GM18909 (cell line): Measurements from ENCODE around the gene ZDHHC24.
"Not testable (repeated sequence)": the region's sequence is repeated elsewhere in the genome, so short reads cannot be mapped to it uniquely, and the experiment has no call there.

Experiments
- ATAC-seq: cut with Tn5 transposase; IDR thresholded peaks from one replicate; pipeline ENCODE4 v1.9.1; 2021; ENCODE audit warnings: mild to moderate bottlenecking; ENCODE audit not compliant: unreplicated experiment, poor library complexity

Gene ZDHHC24

DNA sequence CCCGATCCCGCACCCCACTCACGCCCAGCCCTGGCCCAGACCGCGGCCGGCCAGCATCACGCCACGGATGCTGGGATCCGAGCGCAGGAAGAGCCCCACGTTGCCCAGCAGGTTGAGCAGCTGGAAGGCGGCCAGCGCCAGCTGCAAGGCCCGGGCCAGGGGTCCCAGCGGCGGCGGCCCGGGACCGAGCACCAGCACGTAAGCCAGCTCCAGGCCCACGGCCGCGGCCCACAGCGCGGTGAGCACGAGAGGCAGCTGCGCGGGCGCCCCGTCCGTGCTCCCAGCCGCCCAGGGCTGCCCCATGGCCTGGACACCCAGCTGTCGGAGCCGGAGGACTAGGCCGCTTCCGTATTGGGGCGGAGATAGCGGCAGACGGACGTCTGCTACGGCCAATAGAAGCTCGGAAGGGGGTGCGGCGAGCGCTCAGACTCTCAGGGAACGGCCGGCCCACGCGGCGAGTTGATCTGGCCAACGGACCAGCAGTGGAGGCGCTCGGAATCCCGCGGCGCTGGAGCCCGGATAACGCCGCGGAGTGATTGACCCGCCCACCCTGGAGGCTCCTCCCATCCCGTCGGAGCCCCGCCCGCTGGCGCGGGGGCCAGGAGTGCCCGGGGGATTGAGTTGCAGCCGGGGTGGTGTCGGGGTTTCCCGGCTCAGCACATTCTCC is at the start of gene ZDHHC24:
ZDHHC24 (minus strand) TSS at position 348 of the 667 bp plus-strand sequence; CDS start at position 303, 45 bp downstream.
- ATAC-seq = peak; percentile 80

GRCh38 chr11:66595245-66595904 is 49.5 kb upstream of the ZDHHC24 start:
- no peak for ATAC-seq

DNA sequence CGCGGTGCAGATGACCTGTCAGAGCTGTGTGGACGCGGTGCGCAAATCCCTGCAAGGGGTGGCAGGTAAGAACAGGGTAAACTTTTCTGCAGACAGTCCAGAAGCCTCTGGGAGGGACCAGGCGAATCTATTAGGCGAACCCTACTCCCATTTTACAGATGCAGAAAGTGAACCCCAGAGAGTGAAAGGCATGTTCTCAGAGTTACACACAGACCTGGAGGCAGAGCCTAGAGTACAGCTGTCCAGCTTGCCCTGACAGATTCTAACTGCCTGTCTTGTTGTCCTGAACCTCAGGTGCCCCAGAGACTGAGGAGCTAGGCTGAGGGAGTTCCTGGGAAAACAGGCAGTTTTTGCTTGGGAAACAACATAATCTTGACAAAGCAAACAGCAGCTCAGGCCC is 47.8 kb upstream of the ZDHHC24 start:
- no peak for ATAC-seq

DNA sequence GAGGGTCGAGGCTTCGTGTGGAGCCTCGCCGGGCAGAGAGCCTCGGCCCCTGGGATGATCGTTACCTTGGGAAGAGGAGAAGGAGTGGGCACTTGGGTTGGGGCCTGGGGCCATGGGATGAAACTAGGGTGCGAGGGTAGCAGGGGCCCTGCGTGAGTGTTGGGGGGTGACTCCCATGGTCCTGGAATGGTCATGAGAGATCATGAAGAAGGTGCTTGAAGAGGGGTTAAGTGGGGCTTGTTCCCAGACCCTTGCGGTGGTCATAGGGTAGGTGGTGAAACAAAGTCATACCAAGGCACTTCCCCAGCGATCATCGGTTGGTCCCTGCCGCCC is 47.4 kb upstream of the ZDHHC24 start:
- ATAC-seq = peak; percentile 18

DNA sequence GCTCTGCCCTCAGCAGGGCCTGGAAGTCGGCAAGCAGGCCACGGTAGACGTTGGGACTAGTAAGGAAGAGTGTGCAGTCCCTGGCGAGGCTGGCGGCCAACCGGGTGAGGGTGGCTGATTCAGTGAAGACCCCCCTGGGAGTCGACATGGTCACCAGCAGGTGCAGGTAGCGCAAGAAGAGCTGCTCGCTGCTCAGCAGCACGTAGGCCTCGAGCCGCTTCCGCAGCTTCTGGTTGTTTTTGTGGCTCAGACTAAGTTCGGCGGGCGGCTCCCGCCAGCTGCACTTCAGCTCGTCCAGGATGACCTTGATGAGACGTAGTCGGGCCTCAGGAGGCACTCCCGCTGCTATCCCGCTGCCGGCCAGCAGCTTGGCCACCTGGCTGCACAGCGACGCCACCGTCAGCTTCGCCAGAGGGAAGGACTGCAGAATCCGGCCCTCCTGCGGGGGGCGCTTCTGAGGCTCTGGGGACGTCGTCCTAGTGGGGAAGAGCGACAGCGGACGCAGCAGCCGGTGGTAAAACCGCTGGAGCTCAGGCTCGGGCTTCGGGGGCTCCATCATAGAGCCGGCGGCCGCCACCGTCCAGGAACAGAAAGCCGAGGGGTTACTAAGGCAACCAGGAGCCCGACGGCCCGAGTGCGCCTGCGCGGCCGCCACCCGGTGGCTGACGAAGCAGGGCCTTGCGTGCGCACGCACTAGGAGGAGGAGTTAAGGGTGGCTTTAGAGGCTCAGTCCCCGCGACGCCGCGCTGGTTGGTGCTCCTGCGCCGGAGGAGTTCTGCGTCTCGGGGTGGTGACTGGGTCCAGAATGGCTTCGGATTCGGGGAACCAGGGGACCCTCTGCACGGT is 46.8 kb upstream of the ZDHHC24 start, which contains the start of the genes CCDC87 and CCS:
CCDC87 (minus strand) TSS at position 607 of the 846 bp plus-strand sequence; CDS start at position 559, 48 bp downstream.
CCS (plus strand) TSS at position 729 of the 846 bp plus-strand sequence; CDS start at position 806, 77 bp downstream.
- peak; percentile 93 for ATAC-seq

DNA sequence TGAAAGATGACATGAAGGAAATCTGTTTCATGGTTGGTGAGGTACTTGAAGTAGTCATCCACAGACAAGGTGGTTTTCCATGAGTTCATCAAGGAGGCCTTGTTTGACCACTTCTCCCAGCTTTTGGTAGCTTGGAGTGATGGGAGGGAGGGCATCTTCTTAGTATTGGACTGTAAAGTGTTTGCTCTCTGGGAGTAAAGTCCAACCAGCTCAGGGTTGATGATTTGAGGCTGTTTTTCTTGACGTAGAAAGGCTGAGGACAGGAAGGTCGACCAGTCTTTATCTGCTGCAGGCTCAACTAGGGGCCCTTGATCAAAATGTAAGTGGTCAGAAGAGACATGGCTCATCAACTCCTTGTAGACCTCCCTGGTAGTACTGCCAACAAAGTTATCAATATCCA is 45.3 kb upstream of the ZDHHC24 start:
- ATAC-seq = no peak

DNA sequence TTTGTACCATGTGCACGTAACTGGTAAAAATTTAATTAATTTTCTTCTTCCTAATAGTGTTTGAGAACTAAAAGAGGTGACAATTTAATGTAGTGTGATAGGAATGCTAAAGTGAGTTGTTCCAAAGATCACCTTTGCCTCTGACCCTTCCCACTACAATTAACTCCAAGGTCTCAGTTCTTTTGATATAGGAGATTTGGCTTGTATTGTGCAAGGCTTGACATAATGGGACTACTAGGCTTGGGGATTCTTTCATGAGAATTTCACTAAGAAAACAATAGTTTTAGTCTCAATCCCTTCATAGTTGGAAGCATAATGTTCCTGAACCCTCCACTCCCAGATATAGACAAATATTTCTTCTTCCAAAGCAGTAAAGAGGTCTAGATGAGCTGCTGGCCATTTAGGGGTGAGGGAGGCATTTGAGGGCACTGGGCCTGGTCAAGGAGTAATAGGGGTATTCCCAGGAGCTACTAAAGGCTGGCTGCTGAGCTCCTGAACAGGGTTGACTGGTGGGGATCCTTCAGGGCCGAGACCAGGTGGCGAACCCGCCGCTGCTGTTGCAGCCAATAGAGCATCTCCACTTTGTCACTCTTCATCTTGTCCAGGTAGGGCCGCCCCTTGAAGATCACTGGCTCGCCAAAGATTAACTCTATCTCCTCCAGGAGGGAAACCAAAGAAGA is 44.3 kb upstream of the ZDHHC24 start:
- ATAC-seq = no peak

DNA sequence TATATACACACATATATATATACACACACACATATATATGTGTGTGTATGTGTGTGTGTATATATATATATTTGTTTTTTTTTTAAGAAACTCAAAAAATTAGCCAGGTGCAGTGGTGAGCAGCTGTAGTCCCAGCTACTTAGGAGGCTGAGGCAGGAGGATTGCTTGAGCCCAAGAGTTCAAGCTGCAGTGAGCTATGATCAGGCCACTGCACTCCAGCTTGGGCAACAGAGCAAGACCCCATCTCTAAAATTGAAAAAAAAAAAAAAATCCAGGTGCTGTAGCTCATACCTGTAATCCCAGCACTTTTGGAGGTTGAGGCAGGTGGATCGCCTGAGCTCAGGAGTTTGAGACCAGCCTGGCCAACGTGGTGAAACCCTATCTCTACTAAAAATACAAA is 43.5 kb upstream of the ZDHHC24 start:
- not testable (repeated sequence) for ATAC-seq

GRCh38 chr11:66586136-66586535 is 40.3 kb upstream of the ZDHHC24 start:
- ATAC-seq = no peak

DNA sequence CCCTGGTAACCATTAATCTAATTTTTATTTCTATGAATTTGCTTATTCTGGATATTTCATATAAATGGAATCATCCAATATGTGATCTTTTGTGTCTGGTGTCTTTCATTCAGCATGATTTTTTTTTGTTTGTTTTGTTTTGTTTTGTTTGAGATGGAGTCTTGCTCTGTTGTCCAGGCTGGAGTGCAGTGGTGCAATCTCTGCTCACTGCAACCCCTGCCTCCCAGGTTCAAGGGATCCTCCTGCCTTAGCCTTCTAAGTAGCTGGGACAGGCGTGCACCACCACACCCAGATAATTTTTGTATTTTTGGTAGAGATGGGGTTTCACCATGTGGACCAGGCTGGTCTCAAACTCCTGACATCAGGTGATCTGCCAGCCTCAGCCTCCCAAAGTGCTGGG is 39.6 kb upstream of the ZDHHC24 start:
- not testable (repeated sequence) for ATAC-seq

- not testable (repeated sequence) for ATAC-seq
These were observed 36.8 kb upstream of the ZDHHC24 start for GRCh38 chr11:66582565-66583147.

DNA sequence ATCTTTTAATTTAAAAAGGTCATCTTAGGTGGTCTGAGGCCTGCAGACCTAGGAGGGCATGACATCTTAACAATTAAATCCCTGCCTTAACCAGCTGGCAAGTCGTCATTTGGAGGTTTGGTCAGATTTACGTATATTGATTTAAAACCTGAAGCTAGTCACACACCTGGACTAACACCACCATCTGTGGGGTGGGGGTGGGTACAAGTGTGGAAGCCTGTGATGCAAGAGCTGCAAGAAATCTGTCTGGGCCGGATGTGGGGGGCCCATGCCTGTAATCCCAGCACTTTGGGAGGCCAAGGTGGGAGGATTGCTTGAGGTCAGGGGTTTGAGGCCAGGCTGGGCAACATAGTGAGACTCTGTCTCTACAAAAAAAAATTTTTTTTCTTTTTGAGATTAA is 35.4 kb upstream of the ZDHHC24 start:
- no peak for ATAC-seq

DNA sequence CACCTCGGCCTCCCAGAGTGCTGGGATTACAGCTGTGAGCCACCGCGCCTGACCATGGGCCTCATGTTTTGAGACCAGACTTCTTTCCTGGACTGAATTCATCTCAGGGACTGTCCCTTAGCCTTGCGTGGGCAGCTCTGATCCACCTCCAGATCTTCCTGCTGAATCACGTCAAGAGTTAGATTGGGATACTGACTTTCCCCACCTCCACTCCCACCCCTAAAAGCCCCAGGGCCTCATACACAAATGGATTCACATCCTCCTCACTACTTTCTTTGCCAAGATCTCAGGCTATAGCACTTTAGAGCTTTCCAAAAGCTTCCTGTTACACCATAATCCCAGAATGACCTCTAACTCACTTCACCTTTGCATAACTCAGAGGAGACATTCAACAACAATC is 35.0 kb upstream of the ZDHHC24 start:
- no peak for ATAC-seq

DNA sequence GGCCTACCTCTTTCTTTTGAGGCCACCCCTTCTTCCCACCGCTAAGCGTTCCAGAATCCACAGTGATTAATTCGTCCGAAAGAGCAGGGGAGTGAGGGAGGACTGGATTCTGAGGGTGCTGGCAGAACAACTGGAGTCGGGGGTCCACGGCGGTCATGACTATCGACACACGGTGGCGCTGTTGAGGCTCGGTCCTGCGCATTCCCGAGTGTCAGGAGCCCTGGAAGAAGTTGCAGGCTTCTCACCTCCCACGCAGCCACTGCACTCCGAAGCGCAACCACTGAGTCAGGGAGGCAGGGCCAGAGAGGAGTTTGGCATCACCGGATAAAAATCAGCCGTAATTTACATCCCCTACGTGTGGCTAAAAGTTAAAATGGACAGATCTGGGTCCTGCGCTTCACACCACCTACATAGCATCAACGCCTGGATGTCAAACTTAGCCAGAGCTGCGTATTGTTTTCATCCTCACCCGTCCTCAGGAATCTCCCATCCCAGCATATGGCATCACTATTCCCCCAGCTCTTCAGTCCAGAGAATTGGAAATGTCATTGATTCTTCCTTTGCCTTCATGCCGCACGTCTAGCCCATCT is 33.3 kb upstream of the ZDHHC24 start:
- ATAC-seq = no peak

- no peak for ATAC-seq
These were observed 25.0 kb upstream of the ZDHHC24 start for GRCh38 chr11:66570850-66571180.

DNA sequence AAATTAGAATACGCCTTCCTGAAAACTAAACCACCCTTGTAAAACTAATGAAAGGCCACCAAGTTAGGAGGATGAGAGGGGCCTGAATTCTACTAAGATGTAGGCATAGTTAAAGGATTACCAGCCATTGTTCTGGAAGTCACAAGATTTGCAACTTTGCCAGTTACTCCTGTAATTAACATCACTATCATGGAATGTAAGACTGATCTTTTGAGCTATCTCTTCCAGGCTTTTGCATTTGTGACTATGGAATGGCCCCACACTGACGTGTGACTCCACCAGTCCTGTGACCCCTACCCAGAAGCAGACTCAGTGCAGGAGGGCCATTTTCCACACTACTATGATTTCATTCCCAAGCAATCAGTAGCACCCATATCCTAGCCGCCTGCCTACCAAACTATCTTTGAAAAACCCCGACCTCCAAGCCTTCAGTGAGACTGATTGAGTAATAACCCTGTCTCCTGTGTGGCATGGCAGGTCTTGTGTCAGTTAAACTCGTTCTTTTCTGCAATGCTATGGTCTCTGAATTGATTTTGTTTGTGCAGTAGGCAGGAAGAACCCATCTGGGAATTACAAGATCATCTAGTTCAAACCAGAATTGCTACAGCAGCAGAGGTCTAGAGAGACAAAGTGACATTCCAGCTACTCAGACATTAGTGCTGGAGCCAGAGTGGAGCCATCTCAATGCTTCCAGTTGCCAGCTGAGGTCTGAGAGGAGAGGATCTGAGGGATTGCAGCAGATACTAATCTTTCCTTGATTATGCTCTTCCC is 24.4 kb upstream of the ZDHHC24 start:
- no peak for ATAC-seq

- no peak for ATAC-seq
These were observed 23.2 kb upstream of the ZDHHC24 start for GRCh38 chr11:66569076-66569475.

GRCh38 chr11:66568124-66568916 is 22.5 kb upstream of the ZDHHC24 start, which contains the start of gene CTSF:
TSS of gene CTSF (minus strand) at chr11:66568606. CDS start at chr11:66568486, 120 bp downstream.
- no peak for ATAC-seq
